Skeletal muscle cell (primary cell): Measurements from ENCODE around the gene SLC12A8.

ENCODE experiments used
- DNase-seq: peaks from one replicate; pipeline ENCODE4 v3.0.0-alpha.2; 2010; ENCODE audit warnings: low read depth
- H3K4me3 ChIP-seq: 2 replicates; pipeline ENCODE4 v1.5.1; 2011; ENCODE audit warnings: low read depth, mild to moderate bottlenecking, control low read depth, low read length, moderate library complexity

The SLC12A8 gene

DNA sequence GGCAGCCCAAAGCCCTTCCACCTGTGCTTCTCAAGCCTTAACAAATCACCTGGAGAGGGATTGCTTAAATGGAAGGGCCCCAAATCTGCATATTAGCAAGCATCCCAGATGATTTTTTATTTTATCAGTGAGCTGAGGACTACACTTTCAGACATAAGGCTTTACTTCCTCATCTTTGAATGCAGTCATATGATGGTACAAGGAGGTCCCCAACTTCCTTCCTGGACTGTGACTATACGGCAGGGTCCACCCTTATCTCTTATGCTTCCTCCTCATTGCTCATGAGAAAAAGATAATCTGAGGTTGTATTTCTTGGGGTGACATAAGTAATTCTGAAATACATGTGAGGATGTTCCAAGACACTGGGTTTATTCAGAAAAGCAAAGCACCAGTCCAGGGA, 143.1 kb downstream of the SLC12A8 start:
- DNase-seq = no peak

DNA sequence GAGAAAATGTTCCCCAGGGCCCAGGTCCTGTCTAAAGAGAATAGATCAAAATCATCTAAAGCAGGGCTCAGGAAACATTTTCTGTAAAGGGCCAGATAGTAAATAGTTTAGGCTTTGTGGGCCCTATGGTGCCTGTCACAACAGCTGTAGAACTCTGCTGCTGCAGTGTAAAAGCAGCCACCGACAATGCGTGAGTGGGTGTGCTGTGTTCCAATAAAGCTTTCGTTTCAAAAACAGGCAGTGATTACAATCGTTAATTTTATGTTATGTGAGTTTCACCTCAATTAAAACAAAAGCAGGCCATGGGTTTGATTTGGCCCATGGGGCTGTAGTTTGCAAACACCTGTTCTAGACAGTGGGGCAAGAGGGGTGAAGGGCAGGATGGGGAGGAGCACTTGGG, 144.3 kb downstream of the SLC12A8 start:
- no peak for DNase-seq
- no peak overlapping the region for H3K4me3 ChIP-seq

More for the DNA sequence above, 143.1 kb downstream of the SLC12A8 start:
- H3K4me3 ChIP-seq = no peak overlapping the region

DNA sequence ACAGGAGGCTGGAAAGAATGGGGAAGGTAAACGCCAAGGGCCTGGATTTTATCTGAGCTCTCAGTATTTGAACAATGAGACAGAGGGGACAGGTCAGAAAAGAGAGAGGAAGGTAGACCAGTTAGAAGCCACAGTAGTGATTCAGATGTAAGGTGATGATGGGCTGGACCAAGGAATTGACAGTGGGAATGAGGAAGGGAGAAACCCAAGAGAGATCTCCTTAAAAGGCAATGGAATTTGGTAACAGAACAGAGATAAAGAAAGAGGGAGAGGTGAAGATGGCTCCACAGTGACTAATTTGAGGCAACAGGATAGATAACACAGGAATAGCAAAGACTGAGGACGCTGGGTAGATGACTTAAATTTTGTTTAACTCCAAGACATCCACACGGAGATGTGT, 145.3 kb downstream of the SLC12A8 start:
- no peak for DNase-seq

DNA sequence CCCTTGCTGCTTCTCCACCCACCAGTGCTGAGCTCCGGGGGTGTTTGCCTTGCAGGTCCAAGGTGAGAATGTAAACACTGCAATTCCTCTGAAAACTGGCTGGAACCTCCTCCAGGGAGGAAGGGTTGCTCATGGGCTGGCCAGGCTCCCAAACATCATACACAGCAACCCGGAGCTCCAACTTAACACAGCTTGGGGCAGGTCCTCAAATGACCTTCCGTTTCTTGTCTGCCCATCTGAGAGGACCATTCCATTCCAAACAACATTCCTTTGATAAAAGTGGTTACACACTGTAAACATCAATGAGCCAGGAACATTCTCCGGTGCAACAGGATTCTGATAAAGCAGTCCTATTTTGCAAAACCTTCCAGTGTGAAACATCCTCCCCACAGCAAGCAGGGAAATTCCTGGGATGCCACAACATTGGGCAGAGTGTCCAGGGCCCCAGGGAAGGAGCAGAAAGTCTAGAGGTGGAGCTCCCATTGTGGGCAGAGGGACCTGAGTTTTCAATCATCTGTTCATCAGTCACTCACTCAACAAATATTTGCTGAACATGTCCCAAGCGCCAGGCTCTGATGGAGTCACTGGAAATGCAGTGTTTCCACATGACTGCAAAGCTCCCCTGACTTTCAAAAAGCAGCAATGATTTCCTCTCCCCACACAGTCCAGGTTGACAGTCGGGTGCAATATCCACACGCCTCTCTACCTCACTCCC, 149.5 kb downstream of the SLC12A8 start:
- H3K4me3 ChIP-seq = no peak overlapping the region
- peak; percentile 73 for DNase-seq

More for the DNA sequence above, 145.3 kb downstream of the SLC12A8 start:
- no peak overlapping the region for H3K4me3 ChIP-seq

DNA sequence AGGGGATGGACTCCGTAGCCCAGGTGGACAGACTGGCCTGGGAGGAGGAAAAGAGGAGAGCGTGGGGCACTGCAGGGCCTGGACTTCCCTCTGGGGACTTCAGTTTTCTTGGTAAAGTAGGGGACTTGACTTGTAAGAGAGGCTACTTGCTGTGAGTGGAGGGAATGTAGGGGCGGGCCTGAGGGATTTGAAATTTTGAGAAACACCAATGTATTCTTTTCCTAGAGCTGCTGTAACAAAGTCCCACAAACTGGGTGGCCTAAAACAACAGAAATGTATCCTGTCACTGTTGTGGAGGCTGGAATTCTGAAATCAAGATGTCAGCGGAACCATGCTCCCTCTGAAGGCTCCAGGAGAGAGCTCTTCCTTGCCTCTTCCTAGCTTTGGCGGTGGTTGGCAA, 150.9 kb downstream of the SLC12A8 start:
- no peak for DNase-seq
- no peak overlapping the region for H3K4me3 ChIP-seq

DNA sequence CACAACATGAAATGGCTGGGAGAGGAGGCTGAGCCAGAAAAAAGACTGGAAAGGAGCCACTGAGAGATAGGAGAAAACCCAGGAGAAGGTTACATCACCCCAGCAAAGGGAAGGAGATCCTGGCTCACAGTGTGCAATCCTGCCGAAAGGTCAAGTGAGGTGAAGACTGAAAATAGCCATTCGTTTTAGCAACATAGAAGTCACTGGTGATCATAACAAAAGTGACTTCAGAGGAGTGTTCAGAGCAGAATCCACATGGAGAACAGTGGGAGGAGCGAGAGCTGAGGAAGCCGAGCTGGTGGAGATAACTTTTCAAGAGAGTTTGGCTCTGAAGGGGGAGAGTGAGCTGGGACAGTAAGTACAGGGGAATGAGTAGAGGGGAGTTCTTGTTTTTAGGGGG, 151.4 kb downstream of the SLC12A8 start:
- peak; percentile 64 for DNase-seq
- H3K4me3 ChIP-seq = no peak overlapping the region

DNA sequence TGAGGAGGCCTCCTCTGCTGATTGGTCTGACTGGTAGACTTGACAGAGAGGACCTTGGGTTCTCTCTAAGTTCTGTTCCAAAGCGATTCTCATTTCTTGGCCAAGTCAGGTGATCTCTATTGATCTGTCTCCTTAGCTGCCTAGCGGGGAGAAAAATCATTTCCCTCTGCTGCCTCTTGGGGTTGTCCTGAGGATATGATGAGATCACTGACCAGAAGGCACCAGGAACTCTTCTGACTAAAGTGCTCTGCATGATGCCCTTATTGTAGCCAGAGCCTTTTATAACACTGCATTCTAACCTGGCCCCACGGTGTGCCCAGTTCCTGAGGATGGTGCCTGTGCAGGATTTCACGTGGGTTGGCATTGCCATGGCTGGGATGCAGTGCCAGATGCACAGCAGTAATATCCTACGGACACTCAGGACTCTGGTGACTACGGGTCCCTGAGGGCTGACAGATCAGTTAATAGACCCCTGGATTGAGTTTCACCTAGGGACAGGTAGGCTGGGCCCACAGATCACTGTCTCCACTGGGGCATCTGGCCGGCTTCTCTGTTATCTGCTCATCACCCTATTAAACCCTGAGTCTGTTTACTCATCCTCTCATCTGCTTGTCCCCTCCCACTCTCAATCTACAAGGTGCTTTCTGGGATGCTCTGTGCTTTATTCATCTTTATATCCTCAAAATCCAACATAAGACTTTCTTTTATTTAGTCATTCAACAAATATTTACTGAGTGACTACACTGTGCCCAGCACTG, 152.9 kb downstream of the SLC12A8 start:
- no peak overlapping the region for H3K4me3 ChIP-seq
- no peak for DNase-seq

DNA sequence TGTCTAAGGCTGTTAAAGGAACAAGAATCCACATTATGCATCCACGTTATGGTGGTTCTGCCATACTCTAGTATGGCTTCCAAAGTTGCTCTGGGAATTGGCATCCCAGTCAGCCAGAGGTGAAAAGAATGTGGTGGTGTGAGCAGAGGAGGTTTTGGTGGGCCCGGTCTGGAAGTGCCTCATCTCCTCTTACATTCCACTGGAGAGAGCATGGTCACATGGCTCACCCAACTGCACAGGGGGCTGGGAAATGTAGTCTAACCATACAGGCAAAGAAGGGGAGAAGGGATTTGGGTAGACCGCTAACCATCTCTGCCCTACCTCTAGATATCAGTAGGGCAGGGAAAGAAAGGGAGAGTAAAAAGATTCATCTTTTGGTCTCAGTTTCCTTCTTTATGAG, 153.6 kb downstream of the SLC12A8 start:
- DNase-seq = no peak
- no peak overlapping the region for H3K4me3 ChIP-seq

DNA sequence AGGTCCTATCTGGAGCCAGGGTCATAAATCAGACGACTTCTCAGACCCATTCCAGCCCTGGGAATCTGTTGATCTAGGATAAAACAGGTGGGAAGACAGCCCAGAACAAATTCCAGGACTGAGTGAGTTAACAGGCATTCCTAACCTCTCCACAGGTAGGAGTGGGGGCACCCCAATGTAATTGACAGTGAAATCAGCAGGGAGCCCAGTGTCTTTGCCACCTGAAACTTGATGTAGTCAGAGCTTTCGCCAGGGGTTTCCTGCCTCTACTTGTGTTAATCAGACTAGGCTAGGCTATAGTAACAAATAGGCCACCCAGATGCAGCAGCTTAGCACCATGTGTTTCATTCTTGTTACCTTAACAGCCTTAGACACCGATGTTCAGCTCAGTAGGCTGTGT, 154.0 kb downstream of the SLC12A8 start:
- H3K4me3 ChIP-seq = no peak overlapping the region
- DNase-seq = no peak

DNA sequence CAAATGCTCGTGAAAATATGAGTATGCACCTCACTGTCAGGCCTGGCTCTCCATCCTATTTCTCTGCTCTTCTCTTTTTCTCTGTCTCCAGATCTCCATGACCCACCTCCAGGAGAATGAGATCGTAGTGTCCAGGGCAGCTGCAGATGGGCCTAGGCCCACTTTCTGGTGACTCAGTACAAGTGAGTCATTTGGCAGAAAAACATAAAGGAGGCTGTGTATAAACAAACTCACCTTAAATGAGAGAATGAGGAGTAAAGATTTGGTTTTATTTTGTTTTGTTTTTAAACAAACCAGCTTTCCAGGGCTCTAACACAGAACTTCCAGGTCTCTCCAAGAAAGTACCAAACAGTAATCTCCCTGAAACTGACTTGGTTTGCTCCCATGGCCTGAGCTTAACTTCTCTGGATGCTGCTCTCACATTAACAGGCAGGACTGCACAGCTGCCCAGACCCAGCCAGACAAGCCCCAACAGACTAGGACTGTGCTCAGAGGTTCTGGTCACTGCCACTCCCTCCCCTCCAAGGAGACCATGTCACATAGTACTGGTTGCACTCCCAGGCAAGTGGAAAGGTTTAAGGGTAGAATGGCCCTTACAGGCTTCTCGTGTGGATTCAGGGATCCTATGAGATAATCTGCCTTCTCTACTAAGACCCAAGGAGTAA, 155.2 kb downstream of the SLC12A8 start:
- DNase-seq = no peak
- H3K4me3 ChIP-seq = no peak overlapping the region

DNA sequence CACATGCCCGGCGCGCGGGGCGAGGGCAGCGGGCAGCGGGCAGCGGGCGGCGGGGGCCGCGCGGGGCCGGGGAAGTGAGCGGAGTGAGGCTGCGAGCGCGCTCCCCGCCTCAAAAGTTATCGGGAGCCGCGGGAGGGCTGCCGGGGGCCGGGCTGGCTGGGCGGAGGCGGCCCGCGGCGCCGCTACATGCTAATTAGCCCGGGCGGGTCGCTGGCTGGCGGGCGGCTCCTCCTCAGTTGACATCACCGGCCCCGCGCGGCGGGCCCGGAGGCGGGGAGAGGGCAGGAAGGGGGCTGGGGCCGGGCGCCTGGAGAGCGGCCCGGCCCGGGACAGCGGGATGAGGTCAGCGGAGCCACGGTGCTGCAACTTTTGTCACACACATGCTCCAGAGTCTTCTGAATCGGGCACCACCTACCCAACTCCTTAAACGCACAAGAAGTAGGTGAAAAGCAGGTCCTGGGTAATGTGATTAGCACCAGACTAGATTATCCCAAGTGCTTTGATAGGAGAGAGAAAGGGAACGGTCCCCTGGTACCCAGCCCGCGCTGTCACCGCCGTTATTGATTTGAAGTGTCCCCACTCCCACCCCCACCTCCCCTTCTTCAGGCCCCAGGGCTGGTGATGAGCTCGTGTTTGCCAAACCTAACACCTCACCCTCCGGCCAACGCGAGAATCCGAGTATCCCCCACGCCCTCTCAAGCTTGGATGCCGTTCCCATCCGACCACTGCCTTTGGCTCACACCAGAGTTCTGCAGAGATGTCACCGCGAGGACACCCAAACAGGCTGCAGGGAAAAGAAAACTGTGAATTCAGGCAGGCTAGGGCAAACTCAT, 156.4 kb downstream of the SLC12A8 start, which contains the start of gene HEG1:
Gene HEG1 (minus strand): TSS at position 85 of the 833 bp plus-strand sequence. CDS start 107 bp downstream, outside the sequence.
- peak within 1 kb of the TSS; percentile 69 for H3K4me3 ChIP-seq
- no peak for DNase-seq

DNA sequence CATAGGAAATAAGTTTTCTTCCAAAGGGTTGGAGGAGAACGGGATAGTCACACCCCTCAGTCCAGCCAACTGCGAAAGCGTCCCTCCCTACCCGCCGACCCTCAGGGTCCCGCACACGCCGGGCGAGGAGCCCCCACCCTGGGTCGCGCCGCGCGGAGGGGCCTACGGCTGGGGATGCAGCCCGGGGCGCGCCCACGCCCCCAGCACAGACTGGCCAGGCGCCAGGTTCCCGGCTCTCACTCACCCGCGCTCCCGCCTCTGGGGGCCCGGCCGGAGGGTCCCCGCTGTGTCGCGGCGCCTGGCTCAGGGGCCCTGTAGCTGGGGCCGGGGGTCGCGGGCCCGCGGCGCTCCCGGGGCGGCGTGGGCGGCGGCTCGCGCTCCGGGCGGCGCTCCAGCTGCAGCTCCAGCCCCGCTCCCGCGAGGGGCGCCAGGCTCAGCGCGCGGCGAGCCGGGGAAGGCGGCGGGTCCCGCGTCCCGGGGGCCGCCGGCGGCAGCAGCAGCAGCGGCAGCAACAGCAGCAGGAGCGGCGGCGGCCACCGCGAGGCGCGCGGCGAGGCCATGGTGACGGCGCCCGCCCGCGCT, 157.1 kb downstream of the SLC12A8 start:
- H3K4me3 ChIP-seq = peak overlapping the region; percentile 69
- no peak for DNase-seq

DNA sequence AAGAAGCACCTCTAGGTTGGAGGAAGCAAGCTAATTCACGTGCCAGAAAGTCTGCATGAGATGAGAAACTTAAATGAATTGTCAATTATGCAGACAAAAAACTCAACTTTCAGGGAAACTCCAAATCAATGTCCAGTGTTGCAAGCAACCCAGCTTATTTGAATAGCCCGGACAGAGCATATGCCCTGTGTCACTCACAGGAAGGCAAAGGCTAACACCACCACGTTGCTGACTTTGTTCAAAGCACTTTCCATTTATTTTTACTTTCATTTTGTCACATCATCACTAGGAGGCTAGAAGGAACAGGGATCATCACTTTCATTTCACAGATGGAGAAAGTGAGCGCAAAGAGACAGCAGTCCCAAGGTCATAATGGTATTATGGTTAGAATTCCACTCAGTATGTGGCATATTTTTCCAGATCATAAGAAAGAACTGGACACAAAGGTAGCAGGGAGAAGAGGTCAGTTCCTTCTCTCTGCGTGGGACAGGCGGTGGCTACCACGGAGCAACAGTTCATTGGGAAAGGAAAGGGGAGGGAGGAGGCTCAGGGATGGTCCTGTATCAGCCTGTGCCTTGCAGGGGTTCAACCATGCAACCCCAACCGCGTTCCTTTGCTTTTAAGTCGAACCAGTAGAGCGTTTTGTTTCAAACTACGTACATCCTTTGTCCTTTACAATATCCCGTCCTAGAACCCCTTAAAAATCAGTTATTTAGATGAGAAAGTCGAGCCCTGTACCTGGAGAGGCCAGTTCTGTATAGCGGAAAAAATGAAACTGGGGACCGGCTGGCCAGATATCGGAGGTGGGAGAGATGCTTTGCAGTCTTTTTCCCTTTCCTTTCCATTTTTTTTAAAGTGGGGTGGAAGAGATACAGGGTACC, 157.9 kb downstream of the SLC12A8 start:
- DNase-seq = no peak

DNA sequence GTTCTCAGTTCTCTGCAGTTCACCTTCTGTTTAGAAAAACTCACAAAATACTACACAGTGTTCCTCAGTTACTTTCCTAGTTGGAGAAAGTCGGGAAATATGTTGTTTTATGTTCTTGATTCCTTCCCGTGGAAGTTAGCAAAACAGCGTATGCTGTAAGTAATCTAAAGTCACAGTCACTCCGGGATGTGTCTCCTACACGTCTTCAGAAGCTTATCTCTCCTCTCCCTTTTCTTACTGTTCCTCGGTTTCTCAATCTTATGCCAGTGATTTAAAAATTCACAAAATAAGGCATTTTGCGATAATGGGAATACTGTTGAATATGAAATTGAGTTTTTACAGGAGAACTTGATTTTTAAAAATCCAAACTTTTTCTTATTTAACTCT, 158.5 kb downstream of the SLC12A8 start:
- no peak for DNase-seq
- H3K4me3 ChIP-seq = peak overlapping the region; percentile 69

More for the DNA sequence above, 157.9 kb downstream of the SLC12A8 start:
- H3K4me3 ChIP-seq = peak overlapping the region; percentile 69

DNA sequence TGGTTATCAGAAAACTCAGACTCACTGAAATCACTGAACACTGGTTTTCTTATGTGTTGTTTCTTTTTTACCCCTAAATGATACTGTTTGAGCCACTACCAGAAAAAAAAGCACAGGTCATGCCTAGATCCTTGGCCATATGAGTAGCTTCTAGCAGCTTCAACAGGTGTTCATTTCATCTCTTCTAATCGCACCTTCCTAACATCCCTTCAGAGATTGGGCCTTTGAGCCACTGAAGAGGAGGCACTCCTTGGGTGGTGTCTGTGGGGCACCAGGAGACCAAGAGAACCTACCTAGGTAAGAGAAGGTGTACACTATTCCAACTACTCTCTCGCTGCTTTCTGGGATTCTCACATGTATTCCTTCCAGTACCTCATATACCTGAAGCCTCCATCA, 159.2 kb downstream of the SLC12A8 start:
- peak overlapping the region; percentile 69 for H3K4me3 ChIP-seq
- no peak for DNase-seq

DNA sequence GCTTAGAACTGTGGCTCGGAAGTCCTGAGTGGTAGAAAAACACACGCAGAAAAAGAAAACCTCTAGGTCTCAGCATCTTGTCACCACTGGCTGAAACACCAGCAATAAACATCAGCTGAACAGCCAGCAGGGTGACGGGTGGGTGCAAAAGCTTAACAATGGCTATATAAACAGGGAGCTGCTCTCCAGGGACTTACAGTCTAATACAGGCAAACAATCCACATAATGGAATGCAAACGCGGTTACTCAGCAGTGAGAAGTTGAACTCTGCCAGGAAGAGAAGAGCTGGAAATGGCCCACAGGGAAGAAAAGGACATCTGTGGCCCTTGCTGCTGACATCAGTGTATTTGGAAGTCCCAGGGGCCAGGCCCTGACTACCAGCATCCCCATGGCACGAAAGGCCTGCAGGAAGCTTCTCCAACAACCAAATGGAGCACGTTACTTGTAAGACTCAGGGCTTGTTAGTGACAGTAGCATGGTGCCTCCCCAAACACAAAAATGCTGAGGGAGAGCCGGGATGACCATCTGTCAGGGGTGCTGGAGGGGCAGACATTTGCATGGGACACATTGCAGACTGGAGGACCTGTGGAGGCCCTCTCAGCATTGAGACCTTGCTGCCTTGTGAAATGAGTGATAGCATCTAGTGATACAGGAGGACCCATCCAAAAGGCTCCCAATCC, 159.8 kb downstream of the SLC12A8 start:
- H3K4me3 ChIP-seq = peak overlapping the region; percentile 69
- peak; percentile 71 for DNase-seq

DNA sequence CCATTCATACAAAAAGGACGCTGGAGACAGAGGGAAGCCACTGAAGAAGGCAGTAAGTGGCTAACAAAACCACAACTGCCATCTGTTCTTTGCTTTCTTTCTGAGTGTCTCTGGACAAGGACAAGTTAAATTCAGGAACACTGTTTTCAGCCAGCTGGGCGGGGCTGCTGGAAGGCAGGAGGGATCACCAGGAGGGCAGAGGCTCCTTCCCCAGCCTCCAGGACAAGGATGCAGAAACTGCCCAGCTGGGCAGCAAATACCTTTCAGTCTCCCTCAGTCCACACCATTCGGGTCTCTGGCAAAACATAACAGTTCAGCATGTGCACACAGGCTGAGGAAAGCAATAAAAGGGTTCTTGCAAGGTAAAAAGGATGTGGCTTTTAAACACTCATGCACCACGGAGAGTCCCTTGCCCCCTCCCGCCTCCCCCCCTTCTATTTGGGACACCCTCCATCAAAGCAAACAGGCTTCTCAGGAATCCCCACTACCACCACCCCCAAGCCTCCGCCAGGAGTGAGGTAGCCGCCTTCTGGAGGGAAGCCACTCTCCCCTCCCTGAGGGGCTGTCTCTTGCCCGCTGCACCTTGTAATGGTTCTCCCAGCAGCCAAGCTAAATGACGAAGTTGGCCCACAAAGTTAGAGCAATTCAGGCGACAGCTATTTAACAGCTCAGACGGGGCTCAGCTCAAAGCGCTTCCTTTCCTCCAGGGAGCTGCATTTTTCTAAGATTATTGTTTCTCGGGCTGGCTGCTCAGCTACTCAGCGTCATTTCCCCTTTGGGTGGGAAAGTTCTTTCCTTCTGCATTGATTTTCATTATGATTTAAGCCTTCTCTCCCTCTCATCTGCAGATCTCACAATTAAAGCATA, 160.6 kb downstream of the SLC12A8 start:
- DNase-seq = peak; percentile 89

More for the DNA sequence above, 160.6 kb downstream of the SLC12A8 start:
- H3K4me3 ChIP-seq = peak overlapping the region; percentile 69
